Activated T-cell treated with anti-CD3 and anti-CD28 coated beads for 48 hours (primary cell): ENCODE measurements around the gene ARHGEF7.
"Not testable (repeated sequence)": the region's sequence is repeated elsewhere in the genome, so short reads cannot be mapped to it uniquely, and the experiment has no call there.

Experiments used
- DNase-seq: peaks from one replicate; pipeline ENCODE4 v3.0.0-alpha.2; 2020; ENCODE audit warnings: low read depth

The ARHGEF7 gene

DNA sequence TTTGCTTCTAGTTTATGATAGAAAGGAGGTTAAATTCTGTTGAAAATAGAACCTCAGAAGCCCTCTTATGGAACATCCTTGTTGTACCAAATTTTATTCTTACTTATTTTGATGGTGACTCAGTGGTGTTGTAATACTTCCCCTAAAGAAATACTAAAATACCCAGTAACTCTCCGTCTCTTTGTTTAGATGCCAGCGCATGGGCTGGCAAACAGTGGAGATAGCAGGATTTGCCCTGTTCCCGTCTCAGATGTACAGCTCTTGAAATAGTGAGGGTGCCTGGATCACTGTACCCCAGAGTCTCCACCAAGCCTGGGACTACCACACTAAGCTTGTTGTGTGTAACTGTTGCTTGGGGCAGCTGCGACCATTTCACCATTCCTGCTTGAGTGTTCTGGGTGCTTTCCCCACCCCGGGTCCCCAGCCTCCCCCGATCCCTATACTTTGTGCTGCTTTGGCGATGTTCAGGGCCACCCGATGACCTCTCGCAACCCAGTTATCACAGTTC lies 138.3 kb downstream of the ARHGEF7 start:
- no peak for DNase-seq

DNA sequence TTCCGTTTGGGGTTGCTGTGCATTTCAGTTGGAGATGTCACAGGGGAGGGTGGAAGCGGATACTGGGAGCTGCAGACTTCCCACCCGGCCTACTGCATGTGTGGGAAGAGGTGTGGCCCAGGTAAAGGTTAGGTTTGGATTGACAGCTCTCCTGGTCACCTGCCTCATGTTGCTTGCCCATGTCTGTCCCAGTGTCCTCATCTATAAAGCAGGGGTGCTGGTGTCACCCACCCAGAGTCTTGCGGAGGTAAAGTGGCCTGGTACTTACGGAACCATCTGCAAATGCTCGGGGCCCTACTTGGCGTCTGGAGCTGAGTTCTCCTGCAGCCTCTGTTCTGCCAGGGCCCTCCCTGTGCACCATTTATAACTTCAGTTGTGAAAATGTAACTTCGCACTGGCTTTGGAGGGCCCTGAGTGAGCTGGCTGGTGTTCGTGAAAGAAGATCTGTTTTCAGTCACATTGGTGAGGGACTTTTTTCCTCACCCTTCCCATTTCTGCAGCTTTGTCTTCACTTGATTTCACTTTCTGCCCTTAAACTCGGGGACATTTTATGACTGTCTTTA lies 140.2 kb downstream of the ARHGEF7 start:
- DNase-seq: no peak

DNA sequence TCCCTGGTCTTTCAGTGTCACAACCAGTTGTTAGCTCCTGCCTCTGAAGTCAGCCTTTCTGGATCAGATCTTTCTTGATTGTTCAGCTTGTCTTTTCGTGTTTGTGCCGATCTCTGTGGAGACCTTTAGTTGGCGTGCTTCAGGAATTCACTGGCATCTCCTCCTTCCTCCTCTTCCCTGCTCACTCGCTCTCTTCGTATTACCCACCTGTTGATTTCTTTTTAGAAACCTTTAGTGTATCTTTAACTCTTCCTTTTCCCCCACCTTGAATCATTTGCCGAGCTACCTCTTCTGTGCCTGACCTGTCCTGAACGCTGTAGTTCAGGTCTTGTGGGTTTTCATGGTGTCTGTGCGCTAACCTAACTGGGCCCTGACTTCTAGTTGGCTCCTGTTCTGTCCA lies 141.3 kb downstream of the ARHGEF7 start:
- no peak for DNase-seq

DNA sequence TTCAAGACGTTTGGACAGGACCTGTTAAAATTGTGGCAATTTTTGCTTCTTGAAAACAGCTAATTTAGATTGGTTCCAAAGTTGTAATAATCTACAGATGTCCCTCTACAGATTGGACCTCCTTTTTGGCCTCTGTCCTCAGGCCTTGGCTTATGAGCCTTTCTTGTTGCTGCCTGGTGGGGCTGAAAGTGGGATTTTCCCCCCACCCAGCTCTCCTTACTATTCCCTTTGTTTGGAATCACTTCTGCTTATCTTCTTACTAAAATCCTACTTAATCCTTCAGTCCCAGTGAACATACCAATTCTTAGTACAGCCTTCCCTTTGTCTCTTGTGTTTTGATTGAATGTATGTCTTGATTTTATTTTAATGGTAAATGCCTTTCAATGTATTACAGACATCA lies 141.8 kb downstream of the ARHGEF7 start:
- DNase-seq: no peak

DNA sequence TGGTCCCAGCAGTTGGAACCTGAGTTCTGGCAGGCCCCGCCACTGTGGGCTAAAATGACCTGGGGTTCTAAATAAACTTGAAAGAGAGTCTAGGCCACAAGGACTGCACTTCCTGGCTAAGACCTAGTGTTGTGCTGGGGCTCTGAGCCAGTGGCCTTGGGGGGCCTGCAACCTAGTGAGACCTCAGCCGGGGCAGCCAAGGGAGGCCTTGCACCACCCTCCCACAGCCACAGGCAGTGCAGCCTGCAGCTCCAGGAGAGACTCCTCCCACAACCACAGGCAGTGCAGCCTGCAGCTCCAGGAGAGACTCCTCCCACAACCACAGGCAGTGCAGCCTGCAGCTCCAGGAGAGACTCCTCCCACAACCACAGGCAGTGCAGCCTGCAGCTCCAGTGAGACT lies 142.8 kb downstream of the ARHGEF7 start:
- DNase-seq: not testable (repeated sequence)

DNA sequence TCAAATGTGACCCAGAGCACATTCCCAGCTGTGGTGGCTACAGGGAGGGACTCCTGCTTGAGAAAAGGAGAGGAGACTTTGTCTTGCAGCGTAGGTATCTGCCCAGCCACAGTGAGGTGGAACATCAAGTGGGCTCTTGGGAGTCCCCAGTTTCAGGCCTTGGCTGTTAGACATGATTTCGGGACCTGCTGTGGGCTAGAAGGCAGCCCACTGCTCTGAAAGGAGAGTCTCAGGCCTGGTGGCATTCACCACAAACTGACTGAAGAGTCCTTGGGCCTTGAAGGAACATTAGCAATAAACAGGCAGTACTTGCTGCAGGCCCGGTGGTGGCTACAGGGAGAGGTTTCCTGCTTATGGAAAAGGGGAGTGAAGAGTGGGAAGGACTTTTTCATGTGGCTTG lies 143.5 kb downstream of the ARHGEF7 start:
- no peak for DNase-seq

DNA sequence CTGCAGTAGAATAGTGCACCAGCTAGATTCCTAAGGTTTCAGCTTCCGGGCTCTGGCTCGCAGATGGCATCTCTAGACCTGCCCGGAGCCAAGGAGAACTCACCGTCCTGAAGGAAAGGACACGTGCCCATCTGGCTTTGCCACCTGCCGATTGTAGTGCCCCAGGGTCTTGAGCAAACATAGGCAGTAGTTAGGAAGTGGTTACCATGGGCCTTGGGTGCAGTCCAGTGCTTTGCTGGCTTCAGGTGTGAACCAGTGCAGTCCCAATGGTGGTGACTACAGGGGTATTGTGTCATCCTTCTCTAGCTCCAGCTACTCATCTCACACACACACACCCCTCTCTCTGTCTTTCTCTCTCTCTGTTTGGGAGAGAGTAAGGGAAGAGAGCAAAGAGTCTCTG lies 143.9 kb downstream of the ARHGEF7 start:
- DNase-seq: no peak

DNA sequence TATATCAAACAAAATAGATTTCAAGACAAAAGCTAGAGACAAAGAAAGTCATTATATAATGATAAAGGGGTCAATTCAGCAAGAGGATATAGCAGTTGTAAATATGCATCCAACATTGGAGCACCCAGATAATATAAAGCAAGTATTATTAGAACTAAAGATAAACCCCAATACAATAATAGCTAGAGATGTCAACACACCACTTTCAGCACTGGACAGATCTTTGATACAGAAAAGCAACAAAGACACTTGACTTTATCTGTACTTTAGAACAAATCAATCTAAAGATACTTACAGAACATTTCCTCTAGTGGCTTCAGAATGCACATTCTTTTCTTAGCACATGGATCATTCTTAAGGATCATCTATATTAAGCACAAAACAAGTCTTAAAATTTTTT lies 146.2 kb downstream of the ARHGEF7 start:
- no peak for DNase-seq

DNA sequence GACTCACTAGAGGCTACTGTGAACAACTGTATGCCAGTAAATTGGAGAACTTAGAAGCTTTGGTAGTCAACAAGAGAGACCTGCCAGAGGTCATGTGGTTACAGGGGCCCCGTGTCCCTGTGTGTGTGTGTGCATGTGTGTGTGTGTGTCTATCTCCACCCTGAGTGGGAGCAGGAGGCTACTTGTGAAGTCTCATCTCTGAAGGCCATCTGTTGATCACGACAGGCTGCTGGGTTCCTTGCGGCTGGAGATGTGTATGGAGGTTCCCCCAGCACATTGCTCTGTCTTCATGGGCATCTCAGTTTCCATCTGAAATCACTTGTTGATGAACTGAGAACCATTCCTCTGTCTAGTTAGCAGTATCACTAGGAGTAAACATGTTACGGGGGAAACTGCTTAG lies 147.2 kb downstream of the ARHGEF7 start:
- DNase-seq: no peak

DNA sequence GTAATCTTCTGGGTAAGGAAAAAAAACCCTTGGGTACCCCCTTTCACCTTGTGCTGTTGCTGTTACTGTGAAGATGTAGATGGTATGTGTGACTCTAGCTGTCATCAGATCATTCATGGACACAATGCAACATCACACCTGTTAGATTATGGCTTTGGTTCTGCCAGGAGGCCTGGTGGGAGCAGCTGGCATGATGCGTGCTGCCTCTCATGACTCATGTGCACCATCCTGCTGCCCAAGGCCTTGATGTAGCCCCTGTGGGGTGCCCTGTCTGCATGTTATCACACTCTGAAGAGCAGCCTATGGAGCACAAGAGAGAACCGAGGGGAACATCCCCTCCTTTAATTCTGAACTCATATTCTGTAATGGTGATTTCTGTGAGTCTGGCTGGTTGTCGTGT lies 147.6 kb downstream of the ARHGEF7 start:
- no peak for DNase-seq

DNA sequence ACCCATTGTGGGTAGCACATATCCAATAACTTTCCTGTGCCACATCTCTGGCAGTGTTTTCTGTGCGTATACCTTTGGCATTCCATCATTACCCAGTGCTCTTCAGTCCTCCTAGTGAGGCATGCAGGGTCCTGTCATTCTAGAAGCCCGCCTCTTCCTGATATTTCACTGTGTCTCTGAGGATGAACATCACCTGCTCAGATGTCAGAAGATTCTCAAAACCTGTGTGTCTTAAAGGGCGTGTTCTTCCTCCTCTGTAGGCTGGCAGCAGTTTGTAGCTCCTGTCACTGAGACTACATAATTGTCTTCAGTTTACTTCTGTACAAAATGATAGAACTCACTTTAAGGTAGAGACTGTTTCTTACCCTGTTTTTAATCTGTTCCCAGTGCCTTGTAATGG lies 148.5 kb downstream of the ARHGEF7 start:
- DNase-seq: no peak

DNA sequence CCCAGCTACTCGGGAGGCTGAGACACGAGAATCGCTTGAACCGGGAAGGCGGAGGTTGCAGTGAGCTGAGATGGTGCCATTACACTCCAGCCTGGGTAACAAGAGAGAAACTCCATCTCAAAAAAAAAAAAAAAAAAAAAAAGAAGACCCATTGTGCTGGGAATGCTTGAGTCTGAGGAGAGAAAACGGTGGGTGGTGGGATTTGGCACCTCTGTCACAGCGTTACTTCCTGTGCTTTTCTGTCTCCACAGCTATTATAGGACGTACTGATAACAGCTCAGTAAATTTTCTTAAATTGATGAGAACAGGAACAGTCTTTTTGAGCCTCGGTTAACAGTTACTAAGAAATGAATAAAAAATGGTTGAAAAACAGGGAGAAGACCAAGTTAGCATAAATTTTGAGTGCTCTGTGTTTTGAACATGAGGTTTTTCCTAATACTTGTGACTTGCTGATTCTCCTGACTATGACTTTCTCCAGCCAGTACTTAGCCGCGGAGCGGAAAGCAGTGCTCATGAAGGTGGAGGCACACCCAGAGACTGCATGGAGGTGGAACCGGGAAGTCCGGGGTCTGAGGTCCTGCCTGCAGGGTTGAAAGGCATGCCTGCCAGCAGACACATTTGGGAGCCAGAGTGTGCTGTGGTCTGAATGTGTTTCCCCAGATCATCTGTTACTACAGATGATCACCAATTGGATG lies 150.0 kb downstream of the ARHGEF7 start:
- DNase-seq: no peak

DNA sequence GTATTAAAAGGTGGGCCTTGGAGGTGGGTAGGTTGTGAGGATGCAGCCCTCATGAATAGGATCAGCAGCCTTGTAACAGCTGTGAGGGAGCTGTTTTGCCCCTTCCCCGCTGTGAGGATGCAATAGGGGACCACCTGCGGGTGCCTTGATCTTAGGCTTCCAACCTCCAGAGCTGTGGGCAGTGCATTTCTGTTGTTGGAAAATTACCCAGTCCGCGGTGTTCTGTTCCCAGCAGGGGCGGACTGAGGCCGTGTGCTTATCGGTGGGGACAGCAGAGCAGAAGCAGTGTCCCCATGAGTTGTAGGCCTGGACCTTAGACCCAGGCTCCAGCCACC lies 150.6 kb downstream of the ARHGEF7 start:
- no peak for DNase-seq

DNA sequence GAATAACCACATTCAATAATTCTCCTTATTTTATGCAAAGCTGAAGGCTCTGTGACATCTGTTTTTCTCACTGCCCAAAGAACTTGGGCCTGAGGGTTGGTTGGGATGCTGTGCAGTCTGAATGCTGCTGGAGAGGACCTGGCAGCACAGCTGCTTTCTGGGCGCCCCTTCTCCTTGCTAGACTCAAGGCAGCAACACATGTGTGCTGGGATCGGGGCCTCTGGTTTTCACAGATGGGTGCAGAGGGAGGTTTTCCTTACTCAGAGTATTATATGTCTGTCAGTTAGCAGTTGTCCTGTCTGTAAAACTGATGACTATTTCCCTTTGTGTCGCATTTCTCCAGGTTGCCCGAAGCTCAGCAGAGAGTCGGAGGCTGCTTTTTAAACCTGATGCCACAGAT lies 152.1 kb downstream of the ARHGEF7 start:
- DNase-seq: no peak

DNA sequence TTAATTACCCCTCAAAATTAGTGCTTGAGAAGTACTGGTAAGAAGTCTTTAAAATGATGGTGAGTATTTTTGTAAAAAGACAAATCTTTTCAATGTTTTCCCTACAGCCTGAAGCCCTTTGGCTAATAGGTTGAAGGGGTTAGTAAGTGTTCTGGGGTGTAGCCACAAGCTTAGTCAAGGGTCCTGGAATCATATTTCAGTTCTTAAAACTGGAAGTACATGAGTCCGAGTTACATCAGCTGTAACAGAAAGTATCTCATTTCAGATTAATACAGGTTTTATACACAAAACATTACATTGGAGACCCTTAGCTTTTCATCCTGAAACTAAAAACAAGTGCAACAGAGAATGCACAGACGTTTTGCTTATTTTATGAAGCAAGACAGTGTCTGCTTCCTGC lies 152.7 kb downstream of the ARHGEF7 start:
- DNase-seq: no peak

DNA sequence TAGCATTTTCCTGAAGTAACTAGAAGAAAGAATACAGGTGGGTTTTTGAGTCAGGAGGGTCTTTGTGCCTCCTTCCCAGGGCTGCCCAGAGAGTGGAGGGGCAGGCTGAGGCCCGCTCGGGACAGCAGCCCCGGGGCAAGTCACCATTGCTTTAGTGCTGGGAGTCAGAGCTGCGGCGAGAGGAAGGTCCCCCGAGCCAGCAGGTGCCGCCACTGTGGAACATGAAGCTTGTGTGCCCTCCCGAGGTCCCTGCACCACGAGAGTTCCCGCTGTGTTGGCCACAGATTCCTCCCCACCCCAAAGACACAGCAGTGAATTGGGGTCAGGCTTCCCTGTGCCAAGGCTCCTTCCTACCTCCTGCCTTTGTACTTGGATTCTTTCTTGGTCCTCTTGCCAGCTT lies 154.4 kb downstream of the ARHGEF7 start:
- no peak for DNase-seq

DNA sequence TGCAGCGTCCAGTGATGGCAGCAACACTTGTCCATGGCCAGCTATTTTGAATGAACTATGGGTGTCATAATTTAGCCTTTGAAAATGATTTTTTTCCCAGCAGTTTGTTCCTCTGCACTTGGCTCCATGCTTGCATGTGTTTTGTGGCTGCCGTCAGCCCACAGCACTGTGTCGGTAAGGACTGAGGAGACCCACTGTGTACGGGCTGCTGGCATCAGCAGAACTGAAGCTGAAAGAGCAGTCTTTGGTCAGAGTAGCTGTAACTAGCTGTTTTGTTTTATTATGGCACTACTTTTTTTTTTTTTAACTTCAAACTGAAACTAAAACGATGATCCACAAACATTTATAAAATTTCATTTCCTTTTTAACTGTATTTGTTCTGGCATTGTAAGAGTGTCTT lies 155.0 kb downstream of the ARHGEF7 start:
- DNase-seq: no peak

DNA sequence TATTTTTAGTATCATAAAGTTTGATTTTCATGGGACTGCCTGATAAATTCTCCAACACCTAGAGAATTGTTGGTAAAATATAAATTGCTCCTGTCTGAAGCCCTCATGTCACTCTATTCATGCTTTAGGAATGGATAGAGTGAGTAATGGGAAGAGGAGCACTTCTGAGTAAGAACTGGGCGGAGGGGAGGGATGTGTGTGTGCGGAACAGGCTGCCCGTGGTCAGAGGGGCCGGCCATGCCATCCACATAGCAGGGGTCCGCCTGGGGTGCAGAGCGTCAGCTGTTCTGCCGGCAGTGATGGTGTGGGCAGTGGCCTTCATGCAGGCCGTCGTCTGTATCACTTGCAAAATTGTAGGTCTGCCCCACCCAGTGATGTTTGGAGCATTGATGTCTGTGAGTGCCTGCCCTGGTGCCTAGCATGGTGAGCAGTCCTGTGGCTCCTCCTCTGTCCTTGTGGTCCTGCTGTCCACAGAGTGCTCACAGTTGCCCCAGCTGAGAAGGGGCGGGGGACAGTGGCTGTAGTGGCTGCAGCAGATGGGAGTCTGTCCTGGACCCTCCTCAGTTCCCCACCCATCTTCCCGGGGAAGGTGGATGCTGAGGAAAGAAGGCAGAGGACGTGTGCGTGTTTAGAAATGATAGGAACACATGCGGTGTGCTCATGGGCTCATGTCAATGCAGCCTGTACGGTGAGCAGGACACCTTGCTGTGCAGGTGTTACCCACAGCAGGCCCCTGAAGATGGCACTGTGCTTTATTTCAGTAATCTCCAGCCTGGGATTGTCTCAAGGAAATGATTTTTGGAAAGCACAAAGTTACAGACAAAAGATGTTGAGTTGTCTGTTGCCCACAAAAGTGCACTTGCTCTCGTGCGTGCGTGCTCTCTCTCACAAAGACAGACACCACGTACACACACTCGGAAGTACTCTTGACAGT lies 155.9 kb downstream of the ARHGEF7 start:
- DNase-seq: no peak

DNA sequence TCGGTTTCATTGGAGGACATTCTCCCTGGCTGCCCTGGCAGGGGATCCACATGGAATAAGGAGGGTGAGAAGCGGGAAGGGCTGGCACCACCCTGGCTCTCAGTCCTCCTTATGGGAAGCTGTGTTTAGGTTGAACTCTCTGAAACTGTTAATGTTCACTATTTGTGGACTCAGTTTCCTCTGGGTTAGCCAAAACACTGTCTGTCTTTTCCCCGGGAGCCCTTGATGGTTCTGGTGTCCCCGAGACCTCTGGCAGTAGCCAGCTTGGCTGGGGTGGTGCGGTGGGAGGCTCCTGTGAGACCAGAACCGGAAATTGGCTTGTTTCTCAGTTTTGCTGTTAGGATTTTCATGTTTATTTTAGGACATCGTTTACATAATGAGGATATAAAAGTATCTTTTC lies 157.0 kb downstream of the ARHGEF7 start:
- no peak for DNase-seq

DNA sequence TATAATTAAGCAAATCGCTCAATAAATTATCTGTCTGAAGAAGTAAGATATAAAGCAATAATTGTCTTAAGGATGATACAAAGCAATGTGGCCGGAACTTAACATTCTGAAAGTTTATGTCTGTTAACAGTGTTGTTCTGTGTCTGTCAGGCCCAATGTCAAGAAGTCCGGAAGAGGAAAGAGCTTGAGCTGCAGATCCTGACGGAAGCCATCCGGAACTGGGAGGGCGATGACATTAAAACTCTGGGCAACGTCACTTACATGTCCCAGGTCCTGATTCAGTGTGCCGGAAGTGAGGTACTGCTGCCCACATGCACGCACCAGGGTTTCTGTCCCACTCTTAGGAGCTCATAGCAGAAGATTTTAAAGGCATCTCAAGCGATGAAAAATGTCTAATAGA lies 160.3 kb downstream of the ARHGEF7 start:
- no peak for DNase-seq

DNA sequence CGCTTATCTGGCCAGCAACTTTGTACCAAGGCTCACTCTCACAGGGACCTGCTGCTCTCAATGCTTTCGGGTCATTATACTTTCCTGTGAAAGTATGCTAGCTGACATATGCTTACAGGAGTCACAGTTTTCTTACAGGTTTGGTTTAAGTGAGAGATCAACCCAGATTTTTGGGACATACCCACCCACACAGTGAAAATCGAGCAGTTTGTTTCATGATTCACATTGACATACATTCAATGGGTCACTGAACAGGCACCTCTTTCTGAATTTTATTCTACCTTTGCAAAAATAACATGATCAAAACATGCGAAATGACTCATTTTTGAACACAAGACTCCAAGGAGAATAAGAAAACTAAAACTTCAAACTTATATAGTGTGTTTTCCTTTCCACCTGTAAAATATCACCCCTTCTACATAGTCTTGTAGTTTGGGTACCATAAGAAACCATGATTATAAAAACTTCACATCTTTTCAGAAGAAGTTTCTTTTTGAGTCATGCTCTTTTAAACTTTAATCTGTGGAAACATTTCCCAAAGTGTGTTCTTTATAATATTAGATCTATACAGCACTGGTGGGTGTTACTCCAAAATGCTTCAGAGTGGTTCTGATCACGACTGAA lies 161.0 kb downstream of the ARHGEF7 start:
- no peak for DNase-seq

DNA sequence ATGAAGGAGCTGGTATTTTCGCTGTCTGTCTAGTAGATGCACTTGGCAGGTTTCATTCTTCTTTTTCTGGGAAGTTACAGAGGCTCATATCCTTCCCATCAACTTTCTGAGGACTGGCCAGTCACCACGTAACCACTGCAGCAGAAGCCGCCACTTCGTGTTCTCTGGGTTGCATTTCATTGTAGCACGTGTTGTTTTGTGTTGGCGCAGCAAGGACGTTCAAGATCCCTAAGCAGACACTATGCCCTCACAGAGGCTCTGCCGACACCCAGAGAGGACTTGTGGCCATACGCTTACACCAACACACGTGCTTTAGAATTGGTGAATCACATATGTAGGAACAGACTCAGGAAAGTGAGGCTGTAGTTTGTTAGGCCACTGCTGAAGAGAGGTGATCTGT lies 163.1 kb downstream of the ARHGEF7 start:
- no peak for DNase-seq
